T-helper 1 cell treated with Interleukin-12 subunit alpha and Interleukin-12 subunit beta and Interleukin-4 antibody, amounts not matched to agents 30 ng/mL and 1 ng/mL, for 36 hours (primary cell): Measurements from ENCODE around the gene ELP4. TPM values are rescaled to one million over a fixed set of nuclear protein-coding genes. Genes with fewer than 3 reads are reported as not detected.

Experiments used
- intact Hi-C: fragments of 100-400 bp; cut with micrococcal nuclease; formaldehyde crosslinking; loops from one replicate; pipeline ENCODE4 v1.15.1; 2024
- total RNA-seq: library from RNA; stranded (reverse); gene quantifications from 2 replicates; pipeline ENCODE4 v1.2.3, GENCODE V29; 2022

Gene ELP4
- total RNA-seq, 1 donor from 2014 or later, result 19.1 TPM

GRCh38 chr11:31770011-31770700 lies 260.6 kb downstream of the ELP4 start:
- intact Hi-C loops, result no loop called here

- intact Hi-C loops, result no loop called here
Measured at GRCh38 chr11:31772412-31772811, 262.8 kb downstream of the ELP4 start.

- intact Hi-C loops, result no loop called here
Measured at GRCh38 chr11:31779374-31779791, 269.8 kb downstream of the ELP4 start.

GRCh38 chr11:31780078-31780477 lies 270.5 kb downstream of the ELP4 start:
- intact Hi-C loops, result no loop called here

- intact Hi-C loops, result no loop called here
Measured at GRCh38 chr11:31780480-31780971, 271.0 kb downstream of the ELP4 start.

GRCh38 chr11:31782257-31782656 lies 272.7 kb downstream of the ELP4 start:
- intact Hi-C loops, result no loop called here

- intact Hi-C loops, result no loop called here
Measured at GRCh38 chr11:31783252-31783651, 273.7 kb downstream of the ELP4 start.

- intact Hi-C loops, result no loop called here
Measured at GRCh38 chr11:31784611-31785010, 275.0 kb downstream of the ELP4 start.

- intact Hi-C loops, result no loop called here
Measured at GRCh38 chr11:31786996-31787685, 277.6 kb downstream of the ELP4 start.

- intact Hi-C loops, result no loop called here
Measured at GRCh38 chr11:31788085-31788484, 278.5 kb downstream of the ELP4 start.

GRCh38 chr11:31790649-31791048 lies 281.1 kb downstream of the ELP4 start:
- intact Hi-C loops, result no loop called here

GRCh38 chr11:31792036-31792435 lies 282.5 kb downstream of the ELP4 start:
- intact Hi-C loops, result no loop called here

- intact Hi-C loops, result no loop called here
Measured at GRCh38 chr11:31792456-31792855, 282.9 kb downstream of the ELP4 start.

GRCh38 chr11:31793264-31793663 lies 283.7 kb downstream of the ELP4 start:
- intact Hi-C loops, result no loop called here

- intact Hi-C loops, result no loop called here
Measured at GRCh38 chr11:31794548-31794947, 285.0 kb downstream of the ELP4 start.

GRCh38 chr11:31795706-31796498 lies 286.3 kb downstream of the ELP4 start:
- intact Hi-C loops, result loop anchor here (5.0 kb wide), 1 partner anchor 36 kb away; no protein-coding TSS in a partner anchor

GRCh38 chr11:31796499-31797189 lies 287.1 kb downstream of the ELP4 start:
- intact Hi-C loops, result loop anchor here (5.0 kb wide), 1 partner anchor 36 kb away; no protein-coding TSS in a partner anchor

- intact Hi-C loops, result loop anchor here (5.0 kb wide), 1 partner anchor 35 kb away; no protein-coding TSS in a partner anchor
Measured at GRCh38 chr11:31797190-31798056, 287.9 kb downstream of the ELP4 start.

- intact Hi-C loops, result loop anchor here (5.0 kb wide), 1 partner anchor 34 kb away; no protein-coding TSS in a partner anchor
Measured at GRCh38 chr11:31798057-31798553, 288.5 kb downstream of the ELP4 start.
